Stimulated activated CD4-positive, alpha-beta T cell treated with anti-CD3 and anti-CD28 coated beads, Interleukin-15, amount 100 ng/mL, for 24 hours (primary cell): ENCODE results near the gene DDO.
"Not testable (repeated sequence)": the region's sequence is repeated elsewhere in the genome, so short reads cannot be mapped to it uniquely, and the experiment has no call there.

Source experiments
- DNase-seq: peaks from one replicate; pipeline ENCODE4 v3.0.0-alpha.2; 2020

Gene DDO

DNA sequence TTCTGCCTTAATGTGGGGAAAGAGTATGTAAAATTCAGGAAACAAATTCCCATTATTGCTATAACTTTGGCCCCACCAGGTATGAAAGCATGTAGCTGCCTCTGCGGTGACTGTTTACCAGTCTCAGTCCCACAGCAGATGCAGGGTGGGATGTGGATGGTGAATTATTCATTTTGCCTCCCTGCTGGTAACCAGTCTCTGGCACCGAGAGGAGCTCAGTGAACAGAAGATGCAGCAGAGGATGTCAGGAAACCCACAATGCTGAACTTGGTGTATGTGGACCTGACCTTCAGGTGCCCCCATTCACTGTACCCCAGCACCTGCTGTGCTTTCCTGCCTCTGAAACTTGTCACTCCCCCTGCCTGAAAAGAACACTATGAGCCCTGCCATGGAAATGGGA, 48.4 kb downstream of the DDO start:
- no peak for DNase-seq

DNA sequence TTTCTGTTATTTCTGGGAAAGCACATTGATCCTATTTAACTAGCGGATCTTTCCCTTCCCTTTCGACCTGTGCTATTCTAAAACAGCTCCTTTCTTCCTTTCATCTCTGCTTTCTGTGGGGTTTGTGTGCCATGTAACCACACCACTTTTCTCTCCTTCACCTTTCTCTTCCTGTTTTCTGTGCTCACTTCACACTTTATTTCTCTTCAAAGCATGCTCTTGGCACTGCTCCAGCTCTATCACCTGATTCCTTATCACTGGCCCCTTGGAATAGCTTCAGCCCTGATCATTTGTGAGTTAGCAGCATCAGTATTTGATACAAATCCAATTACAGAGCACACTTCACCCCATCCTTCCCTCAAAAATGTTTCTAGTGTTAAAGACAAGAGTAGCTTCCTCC, 49.1 kb downstream of the DDO start:
- DNase-seq, result no peak

DNA sequence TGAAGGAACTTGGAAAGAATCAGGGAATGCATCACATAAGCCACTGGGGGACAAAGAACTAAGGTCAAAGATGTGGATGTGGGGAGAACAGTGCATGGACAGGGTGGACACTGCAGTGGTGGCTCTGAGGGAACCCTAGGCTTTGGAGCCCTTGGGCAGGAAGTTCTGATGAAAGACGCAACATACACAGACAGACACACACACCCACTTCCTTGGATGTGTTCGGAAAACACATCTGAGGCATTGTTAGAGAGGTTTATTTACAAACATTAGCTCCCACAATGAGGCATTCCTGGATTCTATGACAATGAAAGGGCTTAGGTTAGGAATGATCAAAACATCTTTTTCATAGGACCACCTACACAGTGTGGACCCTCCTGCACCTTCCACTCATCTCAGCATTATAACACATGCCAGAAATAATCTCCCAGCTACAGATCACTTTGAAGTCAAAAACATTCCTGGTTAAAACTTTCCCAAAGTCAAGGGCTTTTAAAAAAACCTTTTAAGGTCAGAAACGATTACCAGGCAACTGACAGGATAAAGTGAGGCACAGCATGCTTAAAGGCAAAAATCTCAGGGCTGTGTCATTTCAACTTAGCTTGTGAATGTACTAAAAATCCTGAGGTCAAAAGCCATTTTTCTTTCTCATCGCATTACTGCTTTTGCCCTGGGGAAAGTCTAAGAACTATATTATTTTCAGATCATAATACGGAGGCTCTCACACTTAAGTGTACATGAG, 50.8 kb downstream of the DDO start:
- DNase-seq, result no peak

DNA sequence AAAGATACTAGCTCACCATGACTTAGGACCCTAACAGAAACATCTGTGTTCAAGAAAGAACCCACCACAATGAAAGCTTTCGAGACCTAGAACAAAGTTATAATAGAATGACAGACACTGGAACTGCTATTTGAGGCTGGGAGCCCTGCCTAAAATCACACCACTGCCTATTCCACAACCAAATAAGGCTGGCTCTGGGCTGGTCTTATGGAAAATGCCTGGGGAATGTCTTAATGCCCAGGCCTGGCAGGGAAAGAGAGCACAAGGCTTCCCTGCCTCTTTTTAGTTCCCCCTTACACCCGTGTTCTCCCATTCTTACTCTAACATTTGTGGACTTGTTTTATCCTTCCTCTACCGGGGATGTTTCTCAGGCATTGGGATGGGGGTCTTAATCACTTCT, 51.6 kb downstream of the DDO start:
- no peak for DNase-seq

DNA sequence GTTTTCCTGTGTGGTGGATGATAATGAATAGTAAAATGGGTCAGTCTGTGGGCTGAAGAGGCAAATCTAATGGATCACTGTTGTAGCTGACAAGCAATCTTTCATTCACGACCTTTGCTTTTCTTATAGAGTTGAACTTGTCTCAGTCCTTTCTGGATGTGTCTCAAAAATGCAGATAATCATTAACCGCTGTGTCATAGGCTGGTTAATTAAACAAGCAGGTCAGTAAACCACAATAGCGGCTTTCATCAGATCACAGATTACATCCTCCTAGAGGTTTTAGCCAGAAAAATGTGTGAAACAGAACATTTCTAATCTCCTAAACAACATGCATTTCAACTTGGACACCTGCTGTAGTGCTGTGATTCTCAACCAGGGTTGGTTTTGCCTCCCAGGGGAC, 54.7 kb downstream of the DDO start:
- no peak for DNase-seq

DNA sequence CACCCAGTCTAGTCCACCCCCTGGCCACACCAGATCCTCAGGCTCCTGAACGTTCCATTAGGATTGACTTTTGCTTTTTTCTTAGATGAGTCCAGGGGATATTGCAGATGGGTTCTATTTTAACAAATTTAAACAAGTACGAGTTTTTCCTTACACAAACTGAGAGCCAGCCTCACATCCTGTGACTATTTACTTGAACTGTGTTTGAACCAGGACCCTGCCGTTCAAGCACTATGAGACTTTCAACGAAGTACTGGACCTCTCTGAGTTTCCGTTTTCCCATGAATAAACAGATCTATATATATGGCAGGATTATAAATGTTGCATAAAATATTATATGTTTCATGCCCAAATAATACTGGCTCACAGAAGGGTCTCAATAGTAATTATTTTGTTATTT, 55.8 kb downstream of the DDO start:
- DNase-seq, result no peak

DNA sequence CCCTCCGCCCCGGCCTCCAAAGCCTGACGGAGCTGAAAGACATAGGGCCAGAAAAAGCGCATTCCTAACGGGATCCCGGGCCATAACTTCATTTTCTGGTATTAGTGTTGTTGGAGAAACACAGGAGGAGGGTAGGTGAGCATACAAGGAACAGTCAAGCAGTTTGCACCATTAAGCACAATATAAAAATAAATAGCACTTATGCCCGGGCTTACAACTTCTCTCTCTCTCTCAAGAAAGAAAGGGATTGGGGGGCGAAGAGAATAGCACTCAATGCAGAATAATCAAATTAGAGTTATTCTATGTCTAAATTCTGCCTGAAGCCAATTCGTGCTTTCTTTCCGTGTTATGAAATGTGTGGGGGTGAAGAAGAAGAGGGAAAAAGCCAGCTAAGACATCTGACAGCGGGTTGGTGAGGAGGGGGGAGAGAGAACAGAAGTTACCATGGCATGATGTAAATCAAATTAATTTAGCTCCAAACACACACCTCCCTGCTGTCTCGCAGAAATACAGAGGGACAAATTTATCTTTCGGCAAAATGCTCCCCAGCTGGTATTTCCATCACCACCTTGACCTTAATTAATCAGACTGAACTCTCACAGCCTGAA, 56.7 kb downstream of the DDO start:
- DNase-seq, result no peak

DNA sequence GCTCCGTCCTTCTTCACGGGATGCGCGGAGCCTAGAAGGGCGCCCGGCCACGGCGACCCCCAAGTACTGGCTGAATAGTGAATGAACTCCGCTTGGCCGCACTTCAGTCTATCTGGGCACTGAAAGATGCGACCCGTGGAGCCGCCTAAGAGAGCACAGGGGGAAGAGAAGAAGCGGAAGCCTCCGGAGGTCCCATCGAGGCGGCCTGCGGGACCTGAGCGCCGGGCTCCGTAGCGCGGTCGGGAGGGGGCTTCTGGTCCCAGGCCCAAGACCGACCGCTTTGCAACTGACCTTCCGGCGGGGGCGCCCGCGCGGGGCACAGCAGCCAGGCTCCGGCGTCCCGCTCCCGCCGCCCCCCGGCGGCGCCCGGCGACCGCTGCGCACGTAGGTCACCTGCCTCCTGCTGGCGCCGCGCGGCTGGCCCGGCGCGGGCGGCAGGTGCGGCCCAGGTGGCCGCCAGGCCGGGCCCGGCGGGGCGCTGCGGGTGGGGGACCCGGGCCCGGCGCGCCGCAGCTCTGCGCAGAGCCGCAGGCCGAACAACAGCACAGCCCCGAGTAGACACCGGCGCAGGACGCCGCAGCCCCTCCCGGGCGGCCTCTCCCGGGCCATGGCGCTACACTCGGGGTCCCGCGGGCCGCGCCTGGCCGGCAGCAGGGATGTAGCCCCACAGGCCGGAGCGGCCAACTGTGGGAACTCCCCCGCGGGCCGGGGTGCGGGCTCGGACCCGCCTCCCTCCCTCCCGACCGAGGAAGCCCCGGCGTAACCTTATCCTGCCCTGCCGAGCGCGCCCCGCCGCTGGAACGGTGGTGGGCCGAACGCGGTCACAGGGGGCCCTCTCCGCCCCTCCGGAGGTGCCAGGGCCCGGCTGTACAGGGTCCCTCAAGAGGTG, 57.5 kb downstream of the DDO start, which contains the start of gene METTL24:
TSS of gene METTL24 (minus strand) at position 686 of the 889 bp plus-strand sequence. CDS start at position 609, 77 bp downstream.
- DNase-seq, result peak; percentile 12

DNA sequence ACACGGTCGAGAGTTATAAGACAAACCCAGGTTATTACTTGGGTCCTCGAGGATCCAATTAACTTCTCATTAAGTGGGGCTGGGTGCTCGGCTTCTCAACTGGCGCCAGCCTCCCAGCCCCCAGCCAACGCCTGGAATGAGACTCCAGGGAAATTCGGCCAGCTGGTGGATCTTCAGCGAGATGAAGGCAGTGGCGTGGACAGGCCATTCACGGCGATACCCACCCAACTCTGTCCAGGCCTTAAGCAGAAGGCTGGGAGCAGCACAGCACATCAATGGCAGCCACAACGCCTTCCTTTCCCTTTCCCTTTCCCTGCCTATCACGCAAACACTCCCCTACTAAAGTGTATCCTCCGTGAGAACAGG, 58.1 kb downstream of the DDO start:
- DNase-seq, result no peak

DNA sequence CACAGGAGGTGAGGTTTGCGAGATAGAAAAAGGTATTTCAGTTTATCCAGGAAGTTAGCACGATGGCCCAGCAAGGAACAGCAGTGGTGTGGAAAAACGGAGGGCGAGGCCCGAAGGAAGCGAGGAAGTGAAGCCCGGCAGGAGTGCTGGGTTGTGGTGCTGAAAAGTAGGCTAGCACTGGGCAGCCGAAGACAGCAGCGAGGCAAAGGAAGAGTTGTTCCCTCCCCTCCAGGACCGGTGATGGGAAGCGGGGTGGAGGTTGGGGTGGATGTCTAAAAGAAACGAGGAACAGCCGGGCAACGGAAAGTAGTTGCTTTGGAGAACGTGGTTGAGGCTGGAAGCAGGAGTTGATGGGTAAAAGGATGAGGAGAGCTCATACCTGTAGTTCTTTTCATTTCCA, 58.6 kb downstream of the DDO start:
- no peak for DNase-seq

DNA sequence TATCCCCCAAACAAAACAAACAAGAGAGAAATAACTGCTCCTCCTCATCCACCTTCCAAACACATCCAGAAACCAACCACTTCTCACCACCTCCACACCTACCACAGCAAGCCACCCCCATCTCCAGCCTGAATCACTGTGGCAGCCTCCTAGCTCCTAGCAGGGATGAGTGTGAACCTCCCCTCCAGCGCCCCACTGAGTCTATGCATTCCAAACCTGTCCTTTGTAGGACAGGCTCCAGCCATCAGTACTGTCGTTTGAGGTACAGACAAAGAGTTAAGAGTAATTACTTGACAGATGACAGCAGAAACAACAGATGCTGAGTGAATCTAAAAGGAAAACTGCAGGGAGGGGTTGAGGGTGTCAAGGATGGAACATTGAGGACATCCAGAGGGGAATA, 59.6 kb downstream of the DDO start:
- DNase-seq, result no peak

DNA sequence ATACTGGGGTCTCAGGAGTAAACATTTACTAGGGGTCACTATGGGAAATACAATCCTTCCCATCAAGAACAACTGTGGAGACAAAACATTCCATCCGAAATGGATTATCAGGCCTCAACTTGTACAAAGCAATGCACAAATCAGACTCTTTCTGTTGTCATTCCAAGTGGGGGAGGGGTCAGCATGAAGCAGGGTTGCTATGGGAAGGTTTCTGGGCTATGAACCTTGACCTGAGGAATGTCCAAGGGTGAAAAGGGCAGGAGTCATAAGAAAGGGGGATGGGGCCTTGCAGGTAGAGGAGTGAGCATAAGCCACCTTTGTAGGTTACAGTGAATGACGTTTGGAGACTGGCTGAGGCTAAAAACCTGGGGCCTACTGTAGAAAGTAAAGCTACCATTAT, 60.4 kb downstream of the DDO start:
- DNase-seq, result no peak

DNA sequence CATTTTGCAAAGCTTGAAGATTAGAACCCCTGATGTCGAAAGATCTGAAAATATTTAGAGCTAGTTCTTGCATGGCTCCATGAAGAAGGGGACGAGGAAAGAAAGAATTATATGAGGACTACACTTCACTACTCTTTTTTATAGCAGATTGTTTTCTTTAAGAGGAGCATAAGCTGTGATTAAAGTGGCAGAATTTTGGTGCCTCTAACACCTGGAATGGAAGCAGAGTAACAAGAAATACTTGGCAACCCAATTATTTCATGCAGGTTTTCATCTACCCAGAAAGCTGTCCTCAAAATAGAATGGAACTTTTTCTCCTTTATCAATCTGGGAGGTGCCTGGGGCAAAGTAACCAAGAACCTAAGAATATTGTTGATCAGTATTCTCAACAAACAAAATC, 61.2 kb downstream of the DDO start:
- no peak for DNase-seq

DNA sequence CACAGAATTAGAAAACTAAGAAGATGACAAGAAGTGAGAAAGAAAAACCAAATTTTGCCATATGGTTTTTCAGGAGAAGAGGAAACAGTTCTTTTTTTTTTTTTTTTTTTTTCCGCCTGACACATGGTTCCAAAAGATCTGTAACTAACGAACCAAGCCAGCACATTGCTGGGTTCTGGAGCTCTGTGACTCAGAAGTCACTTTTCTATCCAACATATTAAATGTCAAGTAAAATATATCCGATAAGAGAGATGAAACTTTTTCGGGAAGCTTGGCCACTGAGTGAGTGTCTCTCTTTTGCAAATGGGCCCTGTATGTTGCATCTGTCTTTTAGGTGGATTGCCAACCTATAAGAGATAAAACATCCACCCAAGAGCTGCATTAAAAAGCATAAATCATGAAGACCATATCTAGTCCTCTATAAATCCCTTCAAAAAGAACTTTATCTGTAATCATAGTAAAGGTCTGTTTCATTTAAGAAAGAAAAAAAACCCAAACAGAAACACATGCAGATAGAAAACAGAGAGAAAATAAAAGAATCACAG, 61.8 kb downstream of the DDO start:
- no peak for DNase-seq

DNA sequence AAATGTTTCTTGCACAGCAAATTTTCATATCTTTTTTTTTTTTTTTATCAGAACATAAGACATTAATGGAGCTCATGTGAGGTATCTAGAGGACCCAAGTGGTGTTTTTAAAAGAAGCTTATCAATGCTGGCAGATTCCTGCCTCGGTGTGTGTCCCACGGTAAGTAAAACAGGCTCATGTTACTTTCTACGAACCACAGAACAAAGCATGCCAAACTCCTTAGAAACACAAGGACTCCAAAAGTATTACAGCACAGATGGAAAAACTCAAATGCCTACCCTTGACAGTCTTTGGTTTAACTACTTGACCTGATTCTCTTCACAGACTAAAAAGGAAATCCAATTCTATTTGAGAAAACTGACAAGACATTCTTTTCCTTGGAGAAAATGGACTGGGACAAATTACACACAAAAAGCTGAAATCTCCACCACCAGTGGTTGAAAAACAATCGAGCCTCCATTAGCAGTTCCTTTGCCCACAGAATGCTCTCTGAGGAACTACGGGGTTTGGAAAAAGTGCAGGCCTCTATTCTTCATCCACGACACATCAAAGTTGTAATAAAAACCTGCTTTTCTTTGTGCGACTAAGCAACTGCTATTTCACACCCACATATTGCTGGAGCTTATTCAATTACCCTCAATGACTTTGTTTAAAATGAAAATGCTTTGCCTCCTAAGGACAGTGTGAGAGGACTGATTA, 62.7 kb downstream of the DDO start:
- DNase-seq, result no peak

DNA sequence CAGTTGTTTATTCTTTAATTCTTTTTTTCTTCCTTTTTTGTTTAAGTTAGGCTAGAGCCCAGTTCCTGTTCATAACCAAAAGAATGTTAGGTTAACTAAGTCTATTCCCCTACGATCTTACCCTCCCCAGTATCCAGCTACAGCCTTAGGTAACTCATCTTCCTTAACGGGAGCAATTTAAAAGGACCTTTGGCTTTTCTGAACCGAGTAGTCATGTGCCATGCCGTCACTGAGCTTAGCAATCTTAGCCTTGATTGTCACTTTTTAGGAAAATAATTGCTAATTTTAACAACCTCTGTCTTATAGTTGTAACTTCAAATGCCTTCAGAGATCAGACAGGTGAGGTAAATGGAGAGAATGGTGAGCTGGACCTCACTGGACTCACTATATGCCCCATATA, 63.4 kb downstream of the DDO start:
- DNase-seq, result no peak

DNA sequence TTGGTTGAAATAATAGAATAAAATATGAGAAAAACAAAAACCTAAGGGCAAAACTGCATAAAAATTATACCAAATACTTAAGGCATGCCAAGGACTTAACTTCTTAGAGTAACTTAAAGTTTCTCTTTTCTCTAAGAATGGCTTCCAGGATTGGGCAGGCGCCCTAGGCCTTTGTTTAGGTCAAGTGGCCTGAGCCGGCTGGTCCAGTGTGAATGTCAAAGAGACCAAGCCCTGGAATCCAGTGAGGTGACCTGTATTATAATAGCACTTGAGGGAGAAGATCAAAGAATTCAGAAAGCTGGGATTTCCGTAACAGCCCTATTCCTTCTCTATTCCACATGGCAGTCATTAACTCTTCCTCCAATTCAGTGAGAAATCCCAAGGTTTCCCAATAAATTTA, 63.8 kb downstream of the DDO start:
- DNase-seq, result no peak

DNA sequence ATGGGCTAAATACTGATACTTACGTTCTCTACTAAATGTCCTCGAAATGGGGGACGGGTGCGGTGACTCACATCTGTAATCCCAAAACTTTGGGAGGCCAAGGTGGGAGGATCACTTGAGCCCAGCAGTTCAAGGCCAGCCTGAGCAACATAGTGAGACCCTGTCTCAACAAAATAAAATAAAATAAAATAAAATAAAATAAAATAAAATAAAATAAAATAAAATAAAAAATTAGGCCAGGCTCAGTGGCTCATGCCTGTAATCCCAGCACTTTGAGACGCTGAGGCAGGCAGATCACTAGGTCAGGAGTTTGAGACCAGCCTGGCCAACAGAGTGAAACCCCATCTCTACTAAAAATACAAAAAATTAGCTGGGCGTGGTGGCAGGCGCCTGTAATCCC, 64.8 kb downstream of the DDO start:
- DNase-seq, result not testable (repeated sequence)

DNA sequence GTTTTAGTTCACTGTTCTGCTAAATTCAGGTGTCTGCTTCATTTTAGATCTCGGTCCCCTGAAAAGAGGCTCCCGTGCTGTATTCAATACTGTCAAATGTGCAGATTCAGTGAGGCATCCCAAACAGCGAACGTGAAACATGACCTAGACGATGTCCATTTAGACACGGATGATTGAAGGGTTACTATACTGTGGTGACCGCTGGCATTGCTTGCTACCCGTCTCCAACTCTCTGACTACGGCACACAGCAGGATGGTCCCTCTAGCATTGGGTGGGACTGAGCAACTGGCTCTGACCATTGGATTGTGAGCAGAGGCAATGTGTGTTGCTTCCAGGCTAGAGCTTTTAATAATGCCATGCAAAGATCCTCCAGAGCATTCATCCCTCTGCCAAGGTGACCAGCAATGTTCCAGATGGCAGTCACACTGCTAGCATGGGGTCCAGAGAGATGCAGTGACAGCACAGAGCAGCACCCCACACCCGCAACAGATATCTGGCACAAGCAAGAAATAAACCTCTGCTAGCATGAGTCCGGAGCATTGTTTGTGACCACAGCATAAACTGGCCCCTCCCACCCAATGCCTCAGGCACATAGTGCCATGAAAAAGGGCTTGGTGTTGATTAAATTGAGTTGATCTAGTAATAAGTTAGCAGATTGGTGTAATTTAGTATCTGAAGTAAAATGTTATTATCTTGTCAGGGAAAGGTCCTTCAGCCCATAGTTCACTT, 66.2 kb downstream of the DDO start:
- no peak for DNase-seq

DNA sequence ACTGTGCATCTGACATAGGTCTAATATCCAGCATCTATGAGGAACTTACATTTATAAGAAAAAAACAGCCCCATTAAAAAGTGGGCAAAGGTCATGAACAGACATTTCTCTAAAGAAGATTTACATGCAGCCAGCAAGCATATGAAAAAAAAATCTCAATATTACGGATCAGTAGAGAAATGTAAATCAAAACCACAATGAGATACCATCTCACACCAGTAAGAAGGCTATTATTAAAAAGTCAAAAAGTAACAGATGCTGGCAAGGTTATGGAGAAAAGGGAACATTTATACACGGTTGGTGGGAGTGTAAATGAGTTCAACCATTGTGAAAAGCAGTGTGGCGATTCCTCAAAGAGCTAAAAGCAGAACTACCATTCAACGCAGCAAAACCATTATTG, 70.3 kb downstream of the DDO start:
- no peak for DNase-seq

DNA sequence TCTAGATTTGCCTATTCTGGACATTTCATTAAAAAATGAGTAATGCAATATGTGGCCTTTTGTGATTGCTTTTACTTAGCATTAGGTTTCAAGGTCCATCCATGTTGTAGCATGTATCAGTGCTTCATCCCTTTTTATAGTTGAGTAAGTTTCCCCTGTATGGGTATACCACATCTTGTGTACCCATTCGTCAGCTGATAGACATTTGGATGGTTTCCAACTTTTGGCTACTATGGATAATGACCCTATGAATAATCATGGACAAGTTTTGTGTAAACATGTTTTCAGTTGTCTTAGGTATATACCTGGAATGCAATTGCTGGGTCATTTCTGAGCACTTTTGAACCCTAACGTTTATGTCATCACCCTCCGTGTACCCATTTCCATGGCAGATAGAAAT, 72.6 kb downstream of the DDO start:
- no peak for DNase-seq
